GM19463 (cell line): ENCODE measurements around the gene TIGD1.
"Not testable (repeated sequence)": the region's sequence is repeated elsewhere in the genome, so short reads cannot be mapped to it uniquely, and the experiment has no call there.

Experiments used
- ATAC-seq: cut with Tn5 transposase; IDR thresholded peaks from one replicate; pipeline ENCODE4 v1.9.1; 2021; ENCODE audit warnings: mild to moderate bottlenecking, moderate library complexity; ENCODE audit not compliant: unreplicated experiment

The TIGD1 gene

DNA sequence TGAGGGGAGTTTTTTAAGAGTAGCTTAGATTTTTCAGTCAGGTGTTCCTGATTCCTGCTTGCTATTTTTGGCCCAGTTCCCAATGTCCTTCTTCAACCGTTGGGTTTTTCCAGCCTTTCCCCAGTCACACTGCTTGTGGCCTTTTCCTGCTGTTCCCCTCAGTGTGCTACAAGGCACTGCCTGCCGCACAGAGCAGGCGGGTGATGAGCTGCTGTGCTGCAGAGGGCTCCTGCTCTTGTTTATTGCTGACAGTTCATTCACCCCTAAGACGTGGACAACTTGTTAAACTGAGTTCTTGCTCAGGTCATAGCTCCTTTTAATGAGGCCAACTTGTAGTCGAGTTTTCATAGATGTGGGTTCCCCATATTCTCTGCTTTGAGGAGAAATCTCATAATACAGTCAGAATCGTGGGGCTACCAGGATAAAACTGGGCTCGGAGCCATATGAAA, 20.7 kb upstream of the TIGD1 start:
- ATAC-seq = no peak

DNA sequence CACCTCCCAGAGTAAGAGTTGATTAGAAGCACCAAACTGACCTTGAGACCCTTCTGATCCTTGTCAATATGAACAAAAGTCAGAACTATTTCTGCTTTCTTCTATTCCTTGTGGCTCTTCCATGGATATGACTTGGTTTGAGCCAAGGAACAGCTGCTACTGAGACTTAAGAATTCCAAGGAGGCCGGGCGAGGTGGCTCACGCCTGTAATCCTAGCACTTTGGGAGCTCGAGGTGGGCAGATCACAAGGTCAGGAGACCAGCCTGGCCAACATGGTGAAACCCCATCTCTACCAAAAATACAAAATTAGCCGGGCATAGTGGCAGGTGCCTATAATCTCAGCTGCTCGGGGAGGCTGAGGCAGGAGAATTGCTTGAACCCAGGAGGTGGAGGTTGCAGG, 20.1 kb upstream of the TIGD1 start:
- ATAC-seq = not testable (repeated sequence)

DNA sequence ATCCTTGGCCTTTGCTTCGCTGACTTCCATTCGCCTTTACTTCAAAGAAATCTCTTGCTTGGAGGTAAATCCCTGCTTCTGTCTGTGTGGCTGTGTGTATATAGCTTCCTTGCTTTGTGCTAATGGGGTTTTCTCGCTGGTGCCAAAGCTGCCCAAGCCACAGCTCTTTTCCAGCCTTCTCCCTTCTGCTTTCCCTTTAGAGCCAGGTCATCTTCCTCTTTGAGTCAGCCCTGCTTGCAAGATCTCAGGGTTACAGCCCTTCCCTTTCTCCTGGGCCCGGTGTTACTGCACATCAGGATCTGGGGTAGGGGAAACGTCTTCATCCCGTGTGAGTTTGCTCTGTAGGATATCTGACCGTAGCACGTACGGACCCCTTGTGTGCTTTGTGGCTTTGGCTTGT, 19.2 kb upstream of the TIGD1 start:
- ATAC-seq = no peak

DNA sequence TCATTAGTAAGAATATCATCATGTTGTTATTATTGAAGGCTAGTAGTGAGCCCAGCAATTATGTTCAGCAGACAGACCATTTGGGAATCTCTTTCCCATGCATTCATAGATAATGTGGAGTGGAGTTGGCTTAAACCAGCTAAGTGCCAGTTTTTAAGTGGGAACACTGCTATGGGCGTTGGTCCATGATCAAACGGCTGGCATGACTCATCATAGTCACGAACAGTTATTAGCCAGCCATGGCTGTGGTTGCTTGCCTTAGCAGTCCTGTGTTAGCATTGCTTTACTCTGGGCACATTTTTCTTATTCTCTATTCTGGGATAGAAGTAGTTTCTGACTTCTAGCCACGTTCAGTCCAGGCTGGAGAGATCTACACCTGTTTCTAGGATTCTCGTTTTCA, 17.8 kb upstream of the TIGD1 start:
- no peak for ATAC-seq

DNA sequence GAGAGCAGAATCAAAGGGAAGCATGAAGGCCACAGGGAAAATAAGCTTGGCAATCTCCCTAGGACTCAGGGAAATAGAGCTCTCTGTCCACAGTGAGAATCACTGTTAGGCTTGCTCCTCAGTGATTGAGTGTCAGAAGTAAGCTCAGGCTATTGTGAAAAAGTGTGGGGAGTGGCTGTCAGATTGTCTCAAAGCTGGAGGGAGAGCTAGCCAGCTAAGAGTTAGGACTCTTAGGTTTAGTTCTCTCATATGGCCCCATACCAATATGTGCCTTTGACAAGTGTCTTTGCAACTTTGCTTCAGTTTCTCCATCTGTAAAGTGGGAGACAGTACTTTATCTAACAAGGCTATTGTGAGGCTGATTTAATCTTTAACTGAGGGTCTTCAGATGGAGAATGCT, 17.4 kb upstream of the TIGD1 start:
- ATAC-seq = no peak

DNA sequence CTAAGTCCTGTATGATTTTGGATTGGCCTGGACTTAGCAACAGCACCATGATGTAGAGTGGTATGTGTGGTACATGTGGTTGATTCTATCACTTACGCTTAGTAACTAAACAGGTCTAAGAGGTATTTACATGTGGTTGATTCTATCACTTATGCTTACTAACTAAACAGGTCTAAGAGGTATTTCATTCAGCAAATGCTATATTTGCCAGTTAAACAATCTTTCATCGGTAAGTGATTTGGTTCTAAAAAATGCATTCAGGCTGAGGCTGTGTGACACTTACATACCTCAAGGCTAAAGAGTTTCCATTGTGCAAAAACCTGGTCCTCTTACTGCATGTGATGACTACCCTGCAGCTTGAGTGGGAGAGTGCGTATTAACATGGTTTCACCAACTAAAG, 13.2 kb upstream of the TIGD1 start:
- no peak for ATAC-seq

DNA sequence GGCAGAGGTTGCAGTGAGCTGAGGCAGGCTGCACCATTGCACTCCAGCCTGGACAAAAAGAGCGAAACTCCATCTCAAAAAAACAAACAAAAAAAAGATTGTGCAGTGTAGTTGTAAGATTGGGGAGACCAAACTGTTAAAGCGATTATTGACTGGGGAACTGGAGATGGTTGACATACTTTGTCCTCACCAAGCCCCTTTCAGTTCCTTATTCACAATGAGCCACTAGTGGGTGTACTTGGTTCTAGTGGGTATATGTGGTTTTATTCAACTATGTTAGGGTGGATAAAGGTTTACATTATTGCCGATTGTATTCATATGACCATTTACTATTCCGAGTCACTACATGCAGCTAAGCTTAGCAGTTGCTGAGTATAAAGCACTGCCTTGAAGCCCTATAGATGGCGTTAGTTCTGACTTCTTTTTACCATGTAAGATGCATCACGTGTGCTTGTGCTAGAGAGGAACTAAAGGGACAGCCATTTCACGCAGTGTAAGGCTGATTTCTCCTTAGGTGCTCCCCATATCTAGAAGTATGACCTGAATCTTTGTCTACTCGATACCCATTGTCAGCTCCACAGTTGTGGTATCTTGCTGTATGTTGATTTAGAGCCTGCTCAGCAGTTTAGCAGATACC, 12.3 kb upstream of the TIGD1 start:
- ATAC-seq = no peak

DNA sequence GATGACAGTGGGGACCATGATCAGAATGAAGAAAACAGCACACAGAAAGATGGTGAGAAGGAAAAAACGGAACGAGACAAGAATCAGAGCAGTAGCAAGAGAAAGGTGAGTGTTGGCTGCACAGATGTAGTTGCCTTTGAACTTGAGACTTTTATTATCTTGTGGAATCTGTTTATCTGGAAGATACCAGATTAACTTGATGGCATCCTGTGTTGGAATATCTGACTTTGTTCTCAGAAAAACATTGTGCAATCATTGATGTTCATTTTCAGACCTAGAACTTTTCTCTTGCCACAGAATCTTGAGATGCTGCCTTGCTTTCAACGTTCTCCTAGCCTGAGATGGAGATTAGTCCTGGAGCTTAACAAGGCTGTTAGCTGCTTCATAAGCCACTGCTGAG, 6.1 kb upstream of the TIGD1 start:
- ATAC-seq = no peak

DNA sequence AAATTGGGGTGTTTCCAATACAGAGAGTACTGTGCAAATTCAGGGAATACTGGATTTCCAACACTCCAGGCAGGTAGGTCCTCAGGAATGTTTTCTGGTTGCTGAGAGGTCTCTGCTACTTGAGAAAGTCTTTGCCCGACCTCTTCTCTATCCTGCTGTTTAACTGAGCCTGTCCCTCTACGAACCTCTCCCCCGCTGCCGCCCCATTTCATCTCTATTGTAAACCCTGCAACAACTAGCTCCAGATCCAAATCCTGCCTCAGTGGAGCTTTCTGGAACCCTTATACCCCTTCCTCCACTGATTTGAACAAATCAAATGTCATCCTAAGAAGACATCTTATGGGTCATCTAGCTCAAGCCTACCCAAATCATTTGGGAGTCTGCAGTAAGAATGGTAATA, 1.4 kb upstream of the TIGD1 start:
- no peak for ATAC-seq

DNA sequence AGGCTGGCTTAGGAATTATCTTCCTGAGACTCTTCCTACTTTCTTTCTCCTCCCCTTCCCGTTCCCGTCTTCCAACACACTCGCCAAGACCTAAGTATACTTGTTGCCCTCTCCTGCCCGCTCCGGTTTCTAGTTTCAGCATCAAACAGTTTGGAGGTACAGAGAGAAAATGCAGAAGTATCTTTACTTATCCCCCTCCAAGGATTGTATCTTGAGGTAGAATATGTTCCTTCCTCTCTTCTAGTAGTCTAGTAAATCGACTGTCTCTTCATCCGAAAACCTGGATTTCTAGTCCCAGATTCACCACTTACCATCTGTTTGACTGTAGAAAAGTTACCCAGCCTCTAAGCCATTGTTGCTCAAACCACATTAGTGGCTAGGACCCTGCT, 887 bp upstream of the TIGD1 start:
- no peak for ATAC-seq

DNA sequence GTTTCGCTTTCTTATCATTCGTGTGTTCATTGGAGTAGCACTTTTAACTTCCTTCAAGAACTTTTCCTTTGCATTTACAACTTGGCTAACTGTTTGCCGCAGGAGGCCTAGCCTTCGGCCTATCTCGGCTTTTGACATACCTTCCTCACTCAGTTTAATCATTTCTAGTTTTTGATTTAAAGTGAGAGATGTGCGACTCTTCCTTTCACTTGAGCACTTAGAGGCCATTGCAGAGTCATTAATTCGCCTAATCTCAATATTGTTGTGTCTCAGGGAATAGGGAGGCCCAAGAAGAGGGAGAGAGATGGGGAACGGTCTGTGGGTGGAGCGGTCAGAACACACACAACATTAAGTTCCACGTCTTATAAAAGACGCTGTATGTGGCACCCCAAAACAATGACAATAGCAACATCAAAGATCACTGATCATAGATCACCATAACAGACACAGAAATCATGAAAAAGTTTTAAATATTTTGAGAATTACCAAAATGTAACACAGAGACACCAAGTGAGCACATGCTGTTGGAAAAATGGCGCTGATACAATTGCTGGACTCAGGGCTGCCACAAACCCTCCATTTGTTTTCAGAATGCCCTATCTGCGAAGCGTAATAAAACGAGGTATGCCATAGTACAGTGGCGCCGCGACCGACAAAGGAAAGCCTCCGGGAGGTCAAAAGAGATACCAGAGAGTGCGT, 553 bp downstream of the TIGD1 start:
- ATAC-seq = no peak

DNA sequence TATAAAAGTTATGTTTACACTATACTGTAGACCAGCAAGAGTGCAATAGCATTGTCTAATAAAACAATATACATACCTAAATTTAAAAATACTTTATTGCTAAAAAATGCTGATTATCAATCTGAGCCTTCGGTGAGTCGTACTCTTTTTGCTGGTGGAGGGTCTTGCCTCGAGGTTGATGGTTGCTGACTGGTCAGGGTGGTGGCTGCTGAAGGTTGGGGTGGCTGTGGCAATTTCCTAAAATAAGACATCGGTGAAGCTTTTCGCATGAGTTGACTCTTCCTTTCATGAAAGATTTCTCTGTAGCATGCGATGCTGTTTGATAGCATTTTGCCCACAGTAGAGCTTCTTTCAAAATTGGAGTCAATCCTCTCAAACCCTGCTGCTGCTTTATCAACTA, 2.4 kb downstream of the TIGD1 start:
- no peak for ATAC-seq

DNA sequence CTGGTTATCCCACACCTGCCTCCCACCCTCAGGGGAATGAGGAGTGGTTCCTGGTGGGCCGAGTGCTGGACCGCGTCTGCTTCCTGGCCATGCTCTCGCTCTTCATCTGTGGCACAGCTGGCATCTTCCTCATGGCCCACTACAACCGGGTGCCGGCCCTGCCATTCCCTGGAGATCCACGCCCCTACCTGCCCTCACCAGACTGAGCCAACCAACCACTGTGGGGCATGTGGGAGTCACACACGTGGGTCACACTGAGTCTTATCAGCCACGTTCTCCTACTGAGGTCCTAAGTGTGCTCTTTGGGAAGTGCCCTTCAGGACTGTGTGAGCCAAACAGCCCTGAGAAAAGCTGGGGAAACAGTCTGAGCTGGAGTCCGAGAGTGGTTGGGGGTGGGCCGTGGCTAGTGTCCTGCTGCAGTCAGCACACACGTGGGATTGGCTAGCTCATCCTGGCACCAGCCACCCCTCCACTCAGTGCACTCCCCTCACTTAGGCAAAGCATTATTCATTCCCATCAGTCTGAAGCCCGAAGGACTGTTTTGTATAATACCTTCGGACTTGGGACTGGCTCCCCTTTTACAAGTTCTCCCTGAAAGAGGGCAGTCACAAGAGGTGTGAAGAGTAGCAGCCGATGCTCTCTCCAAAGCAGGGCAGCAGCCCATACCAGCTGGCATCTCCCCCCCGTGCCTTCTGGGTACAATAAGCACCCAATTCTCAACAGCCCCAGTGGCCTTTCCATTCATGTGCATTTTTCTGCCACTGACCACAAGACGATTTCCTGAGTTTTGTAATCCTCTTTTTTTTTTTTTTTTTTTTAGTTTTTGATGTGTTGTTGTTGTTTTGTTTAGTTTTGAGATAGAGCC, 4.6 kb downstream of the TIGD1 start:
- no peak for ATAC-seq

DNA sequence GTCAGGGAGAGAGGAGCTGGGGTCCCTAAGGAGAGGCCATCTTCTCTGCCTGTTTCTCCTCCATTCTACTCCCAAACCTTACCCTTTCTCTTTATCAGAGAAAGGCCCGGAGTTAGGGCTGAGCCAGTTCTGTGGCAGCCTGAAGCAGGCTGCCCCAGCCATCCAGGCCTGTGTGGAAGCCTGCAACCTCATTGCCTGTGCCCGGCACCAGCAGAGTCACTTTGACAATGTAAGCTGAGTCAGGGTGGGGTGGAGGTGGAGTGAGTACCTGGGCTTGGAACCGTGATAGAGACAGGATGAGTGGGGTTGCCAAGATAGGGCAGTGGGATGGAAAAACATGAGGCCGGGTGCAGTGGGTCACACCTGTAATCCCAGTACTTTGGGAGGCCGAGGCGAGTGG, 5.7 kb downstream of the TIGD1 start:
- ATAC-seq = no peak

DNA sequence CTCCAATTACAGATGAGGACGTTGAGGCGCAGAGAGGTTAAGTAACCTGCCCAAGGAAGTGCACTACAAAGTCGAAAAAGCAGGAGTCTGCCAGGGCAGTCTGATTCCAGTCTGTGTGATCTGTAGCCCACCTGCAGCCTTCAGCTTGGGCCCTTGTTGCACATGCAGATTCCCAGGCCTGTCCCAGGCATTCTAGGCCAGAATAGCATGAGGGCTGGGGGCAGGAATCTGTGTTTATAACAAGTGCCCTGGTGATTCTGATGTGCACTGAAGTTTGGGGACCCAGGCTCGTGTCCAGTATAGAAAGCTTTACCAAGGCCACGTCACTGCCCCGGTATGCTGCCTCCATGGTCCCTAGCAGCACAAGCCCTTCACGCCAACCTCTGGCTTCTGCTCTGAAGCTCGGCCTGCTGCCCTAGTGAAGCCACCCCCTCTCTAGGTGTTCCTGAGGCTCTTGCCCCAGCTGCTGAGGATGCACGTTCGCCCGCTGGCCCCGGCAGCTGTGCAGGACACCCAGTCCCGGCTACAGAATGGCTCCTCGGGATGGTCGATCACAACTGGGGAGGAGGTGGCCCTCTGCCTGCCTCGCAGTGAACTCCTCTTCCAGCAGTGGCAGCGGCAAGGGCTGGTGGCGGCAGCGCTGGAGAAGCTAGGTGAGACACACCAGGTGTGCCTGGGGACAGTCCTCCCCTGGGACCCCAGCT, 6.3 kb downstream of the TIGD1 start:
- no peak for ATAC-seq

DNA sequence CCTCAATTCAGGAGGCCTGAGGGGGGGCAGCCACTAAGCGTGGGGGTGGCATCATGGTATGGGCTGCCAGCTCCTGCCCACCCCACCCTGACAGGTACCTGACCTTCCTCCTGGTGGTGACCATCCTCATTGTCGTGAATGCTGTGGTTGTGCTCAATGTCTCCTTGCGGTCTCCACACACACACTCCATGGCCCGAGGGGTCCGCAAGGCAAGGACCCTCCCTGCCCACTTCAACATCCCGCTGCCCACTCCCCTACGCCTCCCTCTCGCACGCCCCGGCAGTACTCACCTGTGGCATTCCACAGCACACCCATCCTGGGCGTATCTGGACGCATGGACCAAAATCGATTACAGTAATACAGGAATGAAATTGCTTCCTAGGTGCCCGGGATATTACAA, 6.9 kb downstream of the TIGD1 start:
- no peak for ATAC-seq

DNA sequence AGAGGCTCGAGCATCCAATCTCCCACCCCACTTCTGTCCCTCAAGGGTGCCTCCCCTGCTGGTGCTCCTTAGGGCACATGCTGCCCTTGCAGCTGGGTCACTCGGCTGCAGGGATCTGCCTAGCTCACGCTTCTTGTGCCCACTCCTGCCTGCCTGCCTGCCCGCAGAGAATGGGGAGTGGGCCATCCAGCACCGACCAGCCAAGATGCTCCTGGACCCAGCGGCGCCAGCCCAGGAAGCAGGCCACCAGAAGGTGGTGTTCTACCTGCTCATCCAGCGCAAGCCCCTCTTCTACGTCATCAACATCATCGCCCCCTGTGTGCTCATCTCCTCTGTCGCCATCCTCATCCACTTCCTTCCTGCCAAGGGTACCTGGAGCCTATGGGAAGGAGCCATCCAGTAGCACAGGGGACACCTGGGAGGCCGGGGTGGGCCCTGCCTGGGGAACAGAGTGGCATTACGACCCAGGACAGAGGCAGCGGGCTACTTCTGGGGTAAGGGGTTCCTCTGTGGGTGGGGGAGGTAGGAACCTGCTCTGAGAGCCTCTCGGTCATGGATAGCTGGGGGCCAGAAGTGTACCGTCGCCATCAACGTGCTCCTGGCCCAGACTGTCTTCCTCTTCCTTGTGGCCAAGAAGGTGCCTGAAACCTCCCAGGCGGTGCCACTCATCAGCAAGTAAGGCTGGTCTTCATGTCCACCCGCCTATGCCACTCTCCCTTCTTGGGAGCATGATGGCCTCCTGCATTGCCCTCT, 7.5 kb downstream of the TIGD1 start:
- no peak for ATAC-seq

DNA sequence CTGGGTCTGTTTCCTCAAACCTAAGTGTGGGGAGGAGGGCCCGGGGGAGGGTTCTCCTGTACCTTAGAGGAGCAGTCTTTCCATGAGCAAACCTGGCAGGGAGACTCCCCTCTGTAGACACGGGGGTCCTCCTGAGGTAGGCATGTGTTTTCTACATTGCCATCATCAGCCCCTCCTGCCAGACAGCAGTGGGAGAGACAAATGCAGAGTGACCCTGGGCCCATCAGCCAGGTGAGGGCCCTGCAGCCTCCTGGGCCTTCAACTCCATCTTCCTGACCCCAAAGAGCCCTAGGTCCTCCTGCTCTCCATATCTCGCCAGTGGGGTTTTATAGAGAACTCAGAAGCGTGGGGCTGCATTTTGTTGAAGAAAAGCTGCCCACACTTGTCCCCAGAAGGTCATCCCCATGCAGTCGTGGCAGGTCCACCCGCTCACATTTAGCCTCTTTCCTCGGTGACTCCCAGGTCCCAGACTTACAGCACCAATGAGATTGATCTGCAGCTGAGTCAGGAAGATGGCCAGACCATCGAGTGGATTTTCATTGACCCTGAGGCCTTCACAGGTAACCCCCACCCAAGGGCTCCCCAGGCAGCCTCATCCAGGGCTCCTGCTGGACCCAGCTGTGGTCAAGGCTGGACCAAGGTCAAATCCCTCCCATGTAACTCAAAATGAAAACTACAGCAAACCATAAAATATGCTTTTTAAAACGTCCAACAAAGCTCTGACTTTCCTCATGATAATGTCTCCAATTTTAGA, 8.2 kb downstream of the TIGD1 start:
- no peak for ATAC-seq

DNA sequence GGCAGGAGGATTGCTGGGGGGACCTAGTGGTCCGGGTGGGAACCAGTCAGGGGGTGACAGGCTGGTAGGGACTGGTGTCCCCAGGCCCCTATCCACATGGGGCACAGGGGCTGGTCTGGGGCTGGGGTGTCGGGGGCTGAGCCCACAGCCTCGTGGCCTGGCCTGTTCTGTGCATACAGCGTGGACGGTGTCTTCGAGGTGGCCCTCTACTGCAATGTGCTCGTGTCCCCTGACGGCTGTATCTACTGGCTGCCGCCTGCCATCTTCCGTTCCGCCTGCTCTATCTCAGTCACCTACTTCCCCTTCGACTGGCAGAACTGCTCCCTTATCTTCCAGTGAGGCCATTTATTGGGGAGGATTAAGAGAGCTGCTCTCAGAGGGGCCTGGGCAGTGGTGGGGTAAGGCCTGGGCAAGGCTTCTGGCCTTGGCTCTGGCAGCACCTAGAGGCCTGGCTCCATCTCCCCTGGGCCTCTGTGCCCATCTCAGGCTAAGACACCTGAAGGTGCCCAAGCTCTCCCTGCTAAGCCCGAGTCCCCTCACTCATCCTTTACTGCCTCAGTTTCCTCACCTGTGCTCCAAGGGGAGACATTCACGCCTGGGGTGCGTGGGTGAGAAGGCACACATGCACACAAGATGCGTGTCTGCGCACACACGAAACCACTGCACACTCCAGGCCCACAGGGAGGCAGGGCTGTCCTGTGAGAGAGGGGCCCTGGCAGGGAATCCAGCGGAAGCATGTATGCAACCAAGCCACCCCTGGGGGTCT, 9.0 kb downstream of the TIGD1 start:
- ATAC-seq = no peak
